Lower leg skin (tissue), 3 donors: ENCODE results near the gene TMEM117.

Experiments
- CTCF ChIP-seq, 3 donors: fragments of 450-650 bp; IDR thresholded peaks; one replicate each; pipeline ENCODE4 v1.5.1; 2016; ENCODE audit warnings: antibody characterized with exemption in 3 of 3, mild to moderate bottlenecking in 3 of 3, moderate library complexity in 2 of 3
- POLR2A ChIP-seq, 2 donors: fragments of 450-650 bp; IDR thresholded peaks; one replicate each; pipeline ENCODE4 v1.6.1; 2016 to 2017; ENCODE audit warnings: antibody characterized with exemption in 2 of 2, mild to moderate bottlenecking in 1 of 2, moderate library complexity in 1 of 2

DNA sequence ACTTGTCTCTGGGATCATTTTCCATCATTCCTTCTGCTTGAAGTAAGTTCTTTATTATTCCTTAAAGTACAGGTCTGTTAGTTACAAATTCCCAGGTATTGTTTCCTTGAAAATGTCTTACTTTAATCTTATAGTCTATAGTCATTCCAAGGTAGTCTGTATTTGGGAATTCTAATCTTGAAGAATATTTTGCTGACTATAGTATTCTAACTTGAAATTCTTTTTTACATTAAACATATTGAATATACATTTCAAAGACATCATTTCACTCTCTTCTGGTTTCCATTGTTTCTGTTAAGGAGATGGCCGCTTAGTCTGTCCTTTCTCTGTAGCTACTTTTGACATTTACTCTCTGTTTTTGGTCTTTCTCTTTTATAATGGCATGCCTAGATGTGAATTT, 399.8 kb downstream of the TMEM117 start:
- no peak for TF ChIP-seq POLR2A (IDR thresholded peaks at IDR 0.05)
- TF ChIP-seq CTCF (IDR thresholded peaks at IDR 0.05) = no peak
